Vagina (tissue), 2 donors: ENCODE measurements around the gene MTA3. TPM values are rescaled to one million over a fixed set of nuclear protein-coding genes. Genes with fewer than 3 reads are reported as not detected.

ENCODE experiments used
- DNase-seq, 2 donors: peaks; one replicate each; pipeline ENCODE4 v3.0.0-alpha.2; 2017; ENCODE audit errors: extremely low spot score in 2 of 2
- H3K27ac ChIP-seq: fragments of 200-600 bp; sonication (generic); one replicate; pipeline ENCODE4 v1.5.1; 2019
- H3K27me3 ChIP-seq: fragments of 200-600 bp; sonication (generic); one replicate; pipeline ENCODE4 v1.5.1; 2019
- H3K36me3 ChIP-seq, 2 donors: fragments of 200-600 bp; sonication (generic); one replicate each; pipeline ENCODE4 v1.5.1; 2017 to 2019
- H3K4me1 ChIP-seq: fragments of 200-600 bp; sonication (generic); one replicate; pipeline ENCODE4 v1.5.1; 2019
- H3K4me3 ChIP-seq, 2 donors: fragments of 200-600 bp; sonication (generic); 1 replicate in 1 of 2; 2 replicates in 1 of 2; pipeline ENCODE4 v1.5.1; 2016 to 2019
- H3K9me3 ChIP-seq: fragments of 200-600 bp; sonication (generic); one replicate; pipeline ENCODE4 v1.5.1; 2019
- POLR2A ChIP-seq, 2 donors: fragments of 450-650 bp; IDR thresholded peaks; one replicate each; pipeline ENCODE4 v1.6.1; 2017; ENCODE audit warnings: antibody characterized with exemption in 2 of 2, mild to moderate bottlenecking in 2 of 2, moderate library complexity in 2 of 2
- POLR2AphosphoS5 ChIP-seq, 2 donors: sonication (generic); formaldehyde crosslinking; IDR thresholded peaks; one replicate each; pipeline ENCODE4 v1.9.0; 2017; ENCODE audit warnings: antibody characterized with exemption in 2 of 2, mild to moderate bottlenecking in 2 of 2, low read depth in 1 of 2; ENCODE audit not compliant: insufficient read depth in 1 of 2
- intact Hi-C: fragments of 100-400 bp; cut with DNase I; formaldehyde crosslinking; loops from one replicate; pipeline ENCODE4 v1.15.1; 2023
- small RNA-seq: library from RNA; depleted of rRNA; stranded (forward); fragments of <200 nt; gene quantifications from one replicate; pipeline ENCODE3, GENCODE V24; 2016
- total RNA-seq: library from RNA; depleted of rRNA; stranded (reverse); fragments of >200 nt; gene quantifications from one replicate; pipeline ENCODE4 v1.2.3, GENCODE V29; 2016
- TF ChIP-seq, protein P1 (sequence below), 3 experiments: fragments of 450-650 bp in 2 of 3; fragments of 200-600 bp in 1 of 3; sonication (generic) in 1 of 3; IDR thresholded peaks; one replicate each; pipeline ENCODE4 v1.5.1; 2017 to 2019; ENCODE audit warnings: antibody characterized with exemption in 3 of 3, mild to moderate bottlenecking in 2 of 3, moderate library complexity in 2 of 3

The MTA3 gene
- total RNA-seq, 1 donor from 2014 or later, result 46.7 TPM

- H3K27me3 ChIP-seq, result no peaks in the 10 kb centered on the region
- no peaks in the 10 kb centered on the region for H3K9me3 ChIP-seq
- no peaks in the 10 kb centered on the region for H3K36me3 ChIP-seq
- no peak overlapping the region for H3K4me3 ChIP-seq
- intact Hi-C loops, result no loop called here
- no peak overlapping the region for H3K27ac ChIP-seq
- H3K4me1 ChIP-seq, result peaks cover 10% of the 10 kb centered on the region
- DNase-seq, result no peak
- TF ChIP-seq POLR2AphosphoS5 (IDR thresholded peaks at IDR 0.05; ENCODE audit: insufficient read depth in 1 of 2, low read depth in 1 of 2) (no peak), POLR2A (IDR thresholded peaks at IDR 0.05) (no peak)
- TF ChIP-seq, protein P1, sequence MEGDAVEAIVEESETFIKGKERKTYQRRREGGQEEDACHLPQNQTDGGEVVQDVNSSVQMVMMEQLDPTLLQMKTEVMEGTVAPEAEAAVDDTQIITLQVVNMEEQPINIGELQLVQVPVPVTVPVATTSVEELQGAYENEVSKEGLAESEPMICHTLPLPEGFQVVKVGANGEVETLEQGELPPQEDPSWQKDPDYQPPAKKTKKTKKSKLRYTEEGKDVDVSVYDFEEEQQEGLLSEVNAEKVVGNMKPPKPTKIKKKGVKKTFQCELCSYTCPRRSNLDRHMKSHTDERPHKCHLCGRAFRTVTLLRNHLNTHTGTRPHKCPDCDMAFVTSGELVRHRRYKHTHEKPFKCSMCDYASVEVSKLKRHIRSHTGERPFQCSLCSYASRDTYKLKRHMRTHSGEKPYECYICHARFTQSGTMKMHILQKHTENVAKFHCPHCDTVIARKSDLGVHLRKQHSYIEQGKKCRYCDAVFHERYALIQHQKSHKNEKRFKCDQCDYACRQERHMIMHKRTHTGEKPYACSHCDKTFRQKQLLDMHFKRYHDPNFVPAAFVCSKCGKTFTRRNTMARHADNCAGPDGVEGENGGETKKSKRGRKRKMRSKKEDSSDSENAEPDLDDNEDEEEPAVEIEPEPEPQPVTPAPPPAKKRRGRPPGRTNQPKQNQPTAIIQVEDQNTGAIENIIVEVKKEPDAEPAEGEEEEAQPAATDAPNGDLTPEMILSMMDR (IDR thresholded peaks at IDR 0.05), result no peak
Measured at GRCh38 chr2:42802150-42802549, 233.7 kb downstream of the MTA3 start.

DNA sequence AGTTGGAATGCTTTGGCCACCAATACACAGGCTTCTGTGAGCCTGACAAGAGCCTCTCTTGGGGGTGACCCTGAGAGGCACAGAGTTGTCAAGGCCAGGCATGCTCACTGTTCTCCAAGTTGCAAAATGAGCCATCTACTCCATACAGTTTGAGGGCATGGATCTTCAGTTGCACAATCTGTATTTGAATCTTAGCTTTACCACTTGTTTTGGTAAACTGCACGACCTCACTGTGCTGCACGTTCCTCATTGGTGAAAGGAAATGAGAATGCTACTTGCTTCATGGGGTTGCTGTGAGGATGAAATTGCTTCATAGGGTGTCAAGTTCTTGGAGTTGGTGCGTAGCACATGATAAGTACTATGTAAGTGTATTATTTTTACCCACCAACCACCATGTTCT is 235.9 kb downstream of the MTA3 start:
- intact Hi-C loops, result no loop called here
- no peak for DNase-seq

GRCh38 chr2:42804891-42805290 is 236.5 kb downstream of the MTA3 start:
- intact Hi-C loops, result no loop called here
- H3K36me3 ChIP-seq, result no peaks in the 10 kb centered on the region
- no peak for DNase-seq
- peaks cover 10% of the 10 kb centered on the region for H3K4me1 ChIP-seq
- H3K4me3 ChIP-seq, result no peak overlapping the region
- H3K27me3 ChIP-seq, result no peaks in the 10 kb centered on the region
- no peaks in the 10 kb centered on the region for H3K9me3 ChIP-seq
- TF ChIP-seq, protein P1 (IDR thresholded peaks at IDR 0.05), result no peak
- TF ChIP-seq POLR2A (IDR thresholded peaks at IDR 0.05) (no peak), POLR2AphosphoS5 (IDR thresholded peaks at IDR 0.05; ENCODE audit: insufficient read depth in 1 of 2, low read depth in 1 of 2) (no peak)
- H3K27ac ChIP-seq, result no peak overlapping the region

More for the DNA sequence above, 235.9 kb downstream of the MTA3 start:
- Histone ChIP-seq H3K9me3 (no peaks in the 10 kb centered on the region), H3K4me1 (peaks cover 10% of the 10 kb centered on the region), H3K27ac (no peak overlapping the region), H3K27me3 (no peaks in the 10 kb centered on the region), H3K4me3 (no peak overlapping the region), H3K36me3 (no peaks in the 10 kb centered on the region)
- TF ChIP-seq, protein P1 (IDR thresholded peaks at IDR 0.05), result no peak
- no peak for TF ChIP-seq POLR2AphosphoS5 (IDR thresholded peaks at IDR 0.05; ENCODE audit: insufficient read depth in 1 of 2, low read depth in 1 of 2)
- TF ChIP-seq POLR2A (IDR thresholded peaks at IDR 0.05), result no peak

Small RNA genes lying within 50 kb of the gene (small RNA-seq; reads per million reads assigned to genes)
- gene AC074375.1 (not detected), gene RNU6-137P (not detected)

Other genes starting within 250 kb of the MTA3 start
- 83.2 TPM for gene COX7A2L, start 207.4 kb upstream of the MTA3 start, total RNA-seq
- 0.74 TPM for gene KCNG3, start 74.7 kb upstream of the MTA3 start, total RNA-seq
- 1.2 TPM for gene OXER1, start 195.5 kb downstream of the MTA3 start, total RNA-seq
- 5.9 TPM for gene HAAO, start 224.0 kb downstream of the MTA3 start, total RNA-seq